ENCODE measurements around the gene GOT1. TPM values are rescaled to one million over a fixed set of nuclear protein-coding genes. Genes with fewer than 3 reads are reported as not detected.

GOT1 gene
- total RNA-seq, 1 experiment from 2014 or later = 59.8 TPM

DNA sequence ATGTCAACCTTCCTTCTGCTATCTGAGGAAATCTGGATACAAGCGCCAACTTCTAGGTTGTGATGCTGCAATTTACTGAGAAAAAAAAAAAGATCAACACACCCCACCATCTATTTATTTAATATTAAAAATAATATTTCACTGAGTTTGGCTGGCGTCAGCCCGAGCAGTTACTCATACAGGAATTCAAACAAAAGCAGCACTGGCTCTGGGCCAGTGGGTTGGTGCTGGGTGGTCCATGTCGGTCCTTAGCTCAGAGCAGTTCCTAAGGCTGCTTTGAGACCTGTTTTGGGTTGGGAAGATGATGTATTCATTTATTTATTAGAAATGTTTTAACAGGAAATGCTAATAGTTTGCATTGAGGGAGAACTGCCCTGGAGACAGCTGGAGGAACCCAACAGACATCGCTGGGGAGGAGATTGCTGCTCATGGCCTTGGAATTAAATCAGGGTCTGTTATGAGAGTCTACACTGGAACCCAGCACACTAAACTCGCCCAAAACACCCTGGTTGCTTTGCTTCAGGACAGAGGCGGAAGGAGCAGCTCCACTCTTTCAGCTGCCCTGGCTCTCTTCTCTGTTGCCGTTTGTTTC, 36.3 kb upstream of the GOT1 start:
- H3K4me1 ChIP-seq = no peaks in the 10 kb centered on the region
- Mint-ChIP-seq H3K27ac (ENCODE audit: unreplicated experiment) (no peak overlapping the region), H3K36me3 (ENCODE audit: insufficient read depth, unreplicated experiment) (no peaks in the 10 kb centered on the region), H3K4me1 (ENCODE audit: low read depth, unreplicated experiment) (no peaks in the 10 kb centered on the region), H3K4me3 (ENCODE audit: unreplicated experiment) (no peak overlapping the region), H3K9me3 (ENCODE audit: unreplicated experiment) (no peaks in the 10 kb centered on the region), H3K27me3 (ENCODE audit: insufficient read depth, unreplicated experiment) (peaks cover 21% of the 10 kb centered on the region)
- TF ChIP-seq, protein P1, sequence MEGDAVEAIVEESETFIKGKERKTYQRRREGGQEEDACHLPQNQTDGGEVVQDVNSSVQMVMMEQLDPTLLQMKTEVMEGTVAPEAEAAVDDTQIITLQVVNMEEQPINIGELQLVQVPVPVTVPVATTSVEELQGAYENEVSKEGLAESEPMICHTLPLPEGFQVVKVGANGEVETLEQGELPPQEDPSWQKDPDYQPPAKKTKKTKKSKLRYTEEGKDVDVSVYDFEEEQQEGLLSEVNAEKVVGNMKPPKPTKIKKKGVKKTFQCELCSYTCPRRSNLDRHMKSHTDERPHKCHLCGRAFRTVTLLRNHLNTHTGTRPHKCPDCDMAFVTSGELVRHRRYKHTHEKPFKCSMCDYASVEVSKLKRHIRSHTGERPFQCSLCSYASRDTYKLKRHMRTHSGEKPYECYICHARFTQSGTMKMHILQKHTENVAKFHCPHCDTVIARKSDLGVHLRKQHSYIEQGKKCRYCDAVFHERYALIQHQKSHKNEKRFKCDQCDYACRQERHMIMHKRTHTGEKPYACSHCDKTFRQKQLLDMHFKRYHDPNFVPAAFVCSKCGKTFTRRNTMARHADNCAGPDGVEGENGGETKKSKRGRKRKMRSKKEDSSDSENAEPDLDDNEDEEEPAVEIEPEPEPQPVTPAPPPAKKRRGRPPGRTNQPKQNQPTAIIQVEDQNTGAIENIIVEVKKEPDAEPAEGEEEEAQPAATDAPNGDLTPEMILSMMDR (IDR thresholded peaks at IDR 0.05; ENCODE audit: insufficient read depth in 1 of 2, low read depth in 1 of 2, low read length in 1 of 2, severe bottlenecking in 1 of 2, unreplicated experiment in 1 of 2) = no peak
- H3K27me3 ChIP-seq (replicated peaks; ENCODE audit: control insufficient read depth, insufficient read depth, low read length) = no peaks in the 10 kb centered on the region
- H3K36me3 ChIP-seq (ENCODE audit: control insufficient read depth, insufficient read depth, low read length) = no peaks in the 10 kb centered on the region
- no peaks in the 10 kb centered on the region for H3K9me3 ChIP-seq
- BruUV-seq (replicated peaks) = no TSS peak
- intact Hi-C loops (cut with micrococcal nuclease; ENCODE audit: unreplicated experiment) = no loop called here
- no peak for DNase-seq
- no peak overlapping the region for H3K4me3 ChIP-seq (ENCODE audit: low read depth, low read length)
- CTCF ChIA-PET = no interaction called here
- POLR2A ChIA-PET = no interaction called here

- TF ChIP-seq, protein P1 (IDR thresholded peaks at IDR 0.05; ENCODE audit: insufficient read depth in 1 of 2, low read depth in 1 of 2, low read length in 1 of 2, severe bottlenecking in 1 of 2, unreplicated experiment in 1 of 2) = no peak
- no peaks in the 10 kb centered on the region for H3K4me1 Mint-ChIP-seq (ENCODE audit: low read depth, unreplicated experiment)
- BruUV-seq (replicated peaks) = no TSS peak
- no peaks in the 10 kb centered on the region for H3K36me3 Mint-ChIP-seq (ENCODE audit: insufficient read depth, unreplicated experiment)
- intact Hi-C loops (cut with micrococcal nuclease; ENCODE audit: unreplicated experiment) = no loop called here
- H3K4me3 ChIP-seq (ENCODE audit: low read depth, low read length) = no peak overlapping the region
- no peaks in the 10 kb centered on the region for H3K4me1 ChIP-seq
- POLR2A ChIA-PET = no interaction called here
- H3K27me3 Mint-ChIP-seq (ENCODE audit: insufficient read depth, unreplicated experiment) = peaks cover 23% of the 10 kb centered on the region
- no peaks in the 10 kb centered on the region for H3K9me3 Mint-ChIP-seq (ENCODE audit: unreplicated experiment)
- H3K36me3 ChIP-seq (ENCODE audit: control insufficient read depth, insufficient read depth, low read length) = no peaks in the 10 kb centered on the region
- no peaks in the 10 kb centered on the region for H3K27me3 ChIP-seq (replicated peaks; ENCODE audit: control insufficient read depth, insufficient read depth, low read length)
- no peak overlapping the region for H3K4me3 Mint-ChIP-seq (ENCODE audit: unreplicated experiment)
- H3K9me3 ChIP-seq = no peaks in the 10 kb centered on the region
- no peak overlapping the region for H3K27ac Mint-ChIP-seq (ENCODE audit: unreplicated experiment)
- no peak for DNase-seq
- CTCF ChIA-PET = no interaction called here
These were observed 30.8 kb upstream of the GOT1 start for GRCh38 chr10:99461230-99461629.

DNA sequence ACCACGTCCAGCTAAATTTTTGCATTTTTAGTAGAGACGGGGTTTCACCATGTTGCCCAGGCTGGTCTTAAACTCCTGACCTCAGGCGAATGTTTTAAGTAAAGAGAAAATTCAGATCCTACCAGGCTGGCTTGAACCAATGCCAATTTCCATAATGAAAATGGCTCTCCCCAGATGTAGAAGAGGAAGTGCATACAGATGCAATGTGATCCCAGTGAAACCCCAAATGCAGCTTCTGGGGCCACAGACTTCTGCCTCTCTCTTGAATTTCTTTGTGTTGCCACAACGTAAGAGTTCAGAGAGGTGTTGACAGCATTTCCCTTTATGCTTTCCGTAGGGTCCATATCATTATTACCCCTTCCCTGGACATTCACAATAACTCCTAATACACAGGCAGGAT, 29.6 kb upstream of the GOT1 start:
- DNase-seq = no peak
- intact Hi-C loops (cut with micrococcal nuclease; ENCODE audit: unreplicated experiment) = no loop called here
- H3K4me3 Mint-ChIP-seq (ENCODE audit: unreplicated experiment) = no peak overlapping the region
- Histone ChIP-seq H3K9me3 (no peaks in the 10 kb centered on the region), H3K36me3 (ENCODE audit: control insufficient read depth, insufficient read depth, low read length) (no peaks in the 10 kb centered on the region), H3K4me1 (no peaks in the 10 kb centered on the region), H3K27me3 (replicated peaks; ENCODE audit: control insufficient read depth, insufficient read depth, low read length) (no peaks in the 10 kb centered on the region), H3K4me3 (ENCODE audit: low read depth, low read length) (no peak overlapping the region)
- H3K9me3 Mint-ChIP-seq (ENCODE audit: unreplicated experiment) = no peaks in the 10 kb centered on the region
- no peaks in the 10 kb centered on the region for H3K4me1 Mint-ChIP-seq (ENCODE audit: low read depth, unreplicated experiment)
- BruUV-seq (replicated peaks) = no TSS peak
- H3K27ac Mint-ChIP-seq (ENCODE audit: unreplicated experiment) = no peak overlapping the region
- TF ChIP-seq, protein P1 (IDR thresholded peaks at IDR 0.05; ENCODE audit: insufficient read depth in 1 of 2, low read depth in 1 of 2, low read length in 1 of 2, severe bottlenecking in 1 of 2, unreplicated experiment in 1 of 2) = no peak
- ChIA-PET CTCF (interaction anchor here (0.7 kb wide), 1 partner anchor 24 kb away, joined by 6 read pairs; no protein-coding TSS in a partner anchor), POLR2A (no interaction called here)
- peaks cover 25% of the 10 kb centered on the region for H3K27me3 Mint-ChIP-seq (ENCODE audit: insufficient read depth, unreplicated experiment)
- no peaks in the 10 kb centered on the region for H3K36me3 Mint-ChIP-seq (ENCODE audit: insufficient read depth, unreplicated experiment)

Measured in Caco-2 (cell line).